SU-DHL-6 (cell line): ENCODE results near the gene TIE1.

Experiments
- EZH2phosphoT487 ChIP-seq: fragments of 200-600 bp; sonication (generic), shearing (Covaris generic); conservative IDR thresholded peaks from 2 replicates; pipeline ENCODE4 v1.6.1; 2018; ENCODE audit warnings: mild to moderate bottlenecking, antibody characterized with exemption, low read length, moderate library complexity, mixed read lengths
- TF ChIP-seq, protein P1 (sequence below): fragments of 200-600 bp; sonication (generic); IDR thresholded peaks from one replicate; pipeline ENCODE4 v1.5.1; 2017; ENCODE audit warnings: antibody characterized with exemption, mild to moderate bottlenecking, low read length, moderate library complexity; ENCODE audit not compliant: insufficient read depth, poor library complexity, severe bottlenecking

- TF ChIP-seq EZH2phosphoT487, result no peak
- TF ChIP-seq, protein P1, sequence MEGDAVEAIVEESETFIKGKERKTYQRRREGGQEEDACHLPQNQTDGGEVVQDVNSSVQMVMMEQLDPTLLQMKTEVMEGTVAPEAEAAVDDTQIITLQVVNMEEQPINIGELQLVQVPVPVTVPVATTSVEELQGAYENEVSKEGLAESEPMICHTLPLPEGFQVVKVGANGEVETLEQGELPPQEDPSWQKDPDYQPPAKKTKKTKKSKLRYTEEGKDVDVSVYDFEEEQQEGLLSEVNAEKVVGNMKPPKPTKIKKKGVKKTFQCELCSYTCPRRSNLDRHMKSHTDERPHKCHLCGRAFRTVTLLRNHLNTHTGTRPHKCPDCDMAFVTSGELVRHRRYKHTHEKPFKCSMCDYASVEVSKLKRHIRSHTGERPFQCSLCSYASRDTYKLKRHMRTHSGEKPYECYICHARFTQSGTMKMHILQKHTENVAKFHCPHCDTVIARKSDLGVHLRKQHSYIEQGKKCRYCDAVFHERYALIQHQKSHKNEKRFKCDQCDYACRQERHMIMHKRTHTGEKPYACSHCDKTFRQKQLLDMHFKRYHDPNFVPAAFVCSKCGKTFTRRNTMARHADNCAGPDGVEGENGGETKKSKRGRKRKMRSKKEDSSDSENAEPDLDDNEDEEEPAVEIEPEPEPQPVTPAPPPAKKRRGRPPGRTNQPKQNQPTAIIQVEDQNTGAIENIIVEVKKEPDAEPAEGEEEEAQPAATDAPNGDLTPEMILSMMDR, result no peak
Observed at GRCh38 chr1:43282220-43283195, 18.3 kb upstream of the TIE1 start.
